ENCODE results near the gene GDAP2.

GDAP2 gene

GRCh38 chr1:117838911-117839310, 90.5 kb downstream of the GDAP2 start:
- no peak for DNase-seq

GRCh38 chr1:117836069-117836468, 93.4 kb downstream of the GDAP2 start:
- no peak for DNase-seq

GRCh38 chr1:117834416-117834815, 95.0 kb downstream of the GDAP2 start:
- DNase-seq: no peak

- no peak for DNase-seq
Observed at GRCh38 chr1:117832453-117832852, 97.0 kb downstream of the GDAP2 start.

- DNase-seq: no peak
Observed at GRCh38 chr1:117830222-117830621, 99.2 kb downstream of the GDAP2 start.

DNA sequence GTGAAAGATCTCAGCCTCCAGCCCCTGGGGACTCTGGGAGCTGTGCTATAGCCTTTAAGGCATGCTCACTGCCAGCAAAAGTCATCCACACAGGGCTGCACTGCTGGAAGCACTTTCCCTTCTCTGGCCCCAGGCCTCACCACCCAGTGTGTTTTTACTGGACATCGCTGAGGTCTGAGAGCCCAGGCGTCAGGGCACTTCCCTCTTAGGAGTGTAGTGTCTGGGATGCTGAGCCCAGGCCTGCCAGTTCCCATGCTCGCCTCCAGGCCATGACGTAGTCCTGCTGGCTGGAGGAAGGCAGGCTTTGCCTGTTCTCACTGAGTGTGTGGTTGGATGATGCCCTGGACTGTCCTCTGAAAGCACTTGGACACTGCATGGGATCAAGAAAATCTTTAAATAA, 101.2 kb downstream of the GDAP2 start:
- no peak for DNase-seq

DNA sequence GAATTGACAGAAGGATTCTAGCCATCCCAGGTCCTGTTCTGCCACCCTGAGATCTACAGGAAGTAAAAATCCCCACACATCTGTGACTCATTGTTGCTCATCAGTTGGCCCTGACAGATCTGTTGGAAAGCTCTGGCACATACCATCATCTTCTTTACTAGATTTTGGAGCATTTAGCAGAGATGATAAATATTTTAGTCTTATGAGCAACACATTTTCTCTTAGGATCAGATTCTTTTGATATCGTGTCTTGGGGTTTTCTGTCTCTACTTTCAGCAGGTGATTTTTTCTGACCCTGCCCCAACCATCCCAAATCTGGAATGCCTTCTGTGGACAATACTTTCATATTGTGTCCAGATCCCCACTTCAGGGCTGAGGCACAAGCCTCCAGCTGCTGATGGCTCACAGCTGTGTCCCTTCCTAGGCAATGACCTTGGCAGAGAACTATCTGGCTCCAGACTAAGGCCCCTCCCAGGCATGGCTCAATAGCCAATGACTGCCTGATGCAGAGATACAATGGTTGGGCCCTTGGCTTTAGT, 102.8 kb downstream of the GDAP2 start:
- peak; percentile 47 for DNase-seq

GRCh38 chr1:117826119-117826518, 103.3 kb downstream of the GDAP2 start:
- no peak for DNase-seq

DNA sequence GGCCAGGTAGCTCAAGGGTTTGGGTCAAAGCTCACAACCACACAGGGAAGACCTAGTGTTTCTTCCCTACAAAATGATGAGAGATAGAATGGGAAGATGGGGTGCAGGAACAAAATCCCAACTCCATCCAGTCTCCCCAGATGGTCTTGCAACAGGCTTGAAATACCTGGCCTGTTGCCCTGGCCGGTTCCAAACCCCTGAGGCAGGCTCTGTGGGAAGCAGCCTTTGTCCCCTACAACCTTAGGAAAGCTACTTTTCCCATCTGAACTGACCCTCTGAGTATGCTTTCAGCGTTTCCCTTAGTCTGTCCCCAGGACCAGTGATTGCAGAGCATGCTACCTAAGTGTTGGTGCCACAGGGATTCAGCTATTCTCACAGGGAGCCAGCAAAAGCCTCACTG, 104.0 kb downstream of the GDAP2 start:
- DNase-seq: no peak

GRCh38 chr1:117824616-117825015, 104.8 kb downstream of the GDAP2 start:
- DNase-seq: no peak

DNA sequence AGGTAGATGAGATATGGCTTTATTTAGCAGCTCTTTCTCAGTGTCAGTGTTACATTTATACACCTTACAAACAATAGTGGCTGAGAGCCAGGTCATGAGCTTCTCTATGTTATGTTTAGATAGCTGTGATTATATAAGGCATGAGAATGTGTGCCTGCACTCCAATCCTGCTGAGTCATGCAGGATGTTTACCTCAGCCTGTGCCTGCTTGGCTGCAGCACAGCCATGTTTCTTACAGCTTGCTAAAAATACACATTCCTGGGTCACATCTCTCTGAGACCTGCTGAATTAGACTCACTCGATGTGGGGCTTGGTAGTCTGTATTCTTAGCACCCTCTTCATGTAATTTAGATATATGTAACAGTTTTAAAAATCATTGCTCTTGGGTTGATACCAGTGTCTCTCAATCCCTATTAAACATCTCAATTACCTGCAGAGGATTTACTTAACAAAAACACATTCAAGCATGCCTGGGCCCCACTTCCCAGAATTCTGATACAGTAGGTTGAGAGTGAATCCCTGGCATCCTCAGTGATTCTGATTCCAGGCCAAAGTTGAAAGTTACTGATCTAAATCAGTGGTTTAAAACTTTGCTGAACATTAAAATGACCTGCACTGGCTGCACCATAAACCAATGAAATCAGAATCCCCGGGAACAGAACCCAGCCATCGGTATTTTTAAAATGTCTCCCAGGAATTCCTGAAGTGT, 107.5 kb downstream of the GDAP2 start:
- no peak for DNase-seq

DNA sequence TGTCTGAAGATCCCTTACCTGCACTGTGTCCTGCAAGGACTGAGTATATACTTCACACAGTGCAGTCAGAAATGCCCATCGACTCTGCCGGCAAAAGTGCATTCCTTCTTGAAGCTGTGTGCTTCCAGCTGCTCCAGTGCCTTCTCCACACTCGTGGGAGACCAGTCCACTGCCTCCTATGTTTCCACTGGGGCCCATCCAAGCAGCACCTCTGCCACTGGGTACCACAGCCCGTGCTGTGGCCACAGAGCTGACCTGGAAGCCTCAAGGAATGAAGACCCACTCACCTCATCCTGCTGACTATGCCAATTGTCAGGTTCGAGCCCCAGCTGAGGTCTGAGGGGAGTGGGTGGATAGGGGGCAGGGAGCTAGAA, 108.1 kb downstream of the GDAP2 start:
- no peak for DNase-seq

DNA sequence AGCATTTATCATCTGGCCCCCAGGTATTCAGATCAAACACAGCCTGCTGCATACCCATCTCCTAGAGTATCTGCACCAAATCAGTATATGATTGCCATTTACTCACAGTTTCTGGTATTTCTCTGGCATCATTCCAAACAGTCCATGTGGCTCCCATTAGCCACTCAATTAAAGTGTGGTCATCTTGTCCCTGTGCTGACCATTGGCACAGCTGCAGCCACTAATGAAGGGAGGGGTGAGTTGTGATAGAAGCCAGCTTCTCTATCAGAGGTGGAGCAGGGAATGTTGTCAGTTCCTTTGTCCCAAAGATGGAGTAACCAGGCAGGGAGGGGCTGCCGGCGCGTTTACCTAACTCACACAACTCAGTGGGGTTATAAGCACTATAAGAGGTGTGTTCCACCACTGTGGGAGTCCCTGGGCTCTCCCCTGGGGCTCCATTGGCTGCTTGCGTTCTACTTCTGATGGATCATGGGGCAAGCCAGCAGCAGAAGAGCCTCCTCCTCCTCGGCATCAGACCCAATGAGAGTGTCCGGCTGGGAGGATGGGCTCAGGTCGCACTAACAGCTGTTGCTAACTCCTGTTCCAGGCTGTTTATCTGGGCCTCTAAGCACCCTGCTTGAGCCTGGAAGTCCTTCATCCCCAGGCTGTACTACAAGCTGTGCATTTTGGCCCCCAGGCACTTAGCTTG, 108.6 kb downstream of the GDAP2 start:
- no peak for DNase-seq

GRCh38 chr1:117820096-117820495, 109.3 kb downstream of the GDAP2 start:
- DNase-seq: no peak

- no peak for DNase-seq
Observed at GRCh38 chr1:117819301-117819700, 110.1 kb downstream of the GDAP2 start.

- DNase-seq: no peak
Observed at GRCh38 chr1:117818456-117818855, 111.0 kb downstream of the GDAP2 start.

DNA sequence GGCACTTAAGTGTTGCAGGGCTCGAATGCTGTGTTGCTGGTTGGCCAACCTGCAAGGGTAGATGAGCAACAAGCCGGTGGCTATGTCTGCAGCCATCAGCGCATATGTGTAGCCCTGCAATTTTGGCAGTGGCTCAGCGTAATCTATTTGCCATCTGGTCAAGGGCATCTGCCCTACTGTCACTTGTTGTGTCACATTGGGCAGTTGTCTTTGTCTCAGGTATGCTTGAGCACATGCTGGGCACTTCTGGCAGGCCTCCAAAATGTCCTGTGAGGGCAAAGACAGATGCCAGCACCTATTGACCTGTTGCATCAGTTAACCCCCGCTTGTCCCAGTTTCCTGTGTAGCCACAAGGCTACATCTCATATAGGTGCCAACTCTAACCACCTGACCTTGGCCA, 111.8 kb downstream of the GDAP2 start:
- no peak for DNase-seq

GRCh38 chr1:117815926-117816325, 113.5 kb downstream of the GDAP2 start:
- DNase-seq: no peak

GRCh38 chr1:117814856-117815797, 114.3 kb downstream of the GDAP2 start:
- DNase-seq: no peak
